Peyer's patch (tissue), 4 donors: ENCODE measurements around the gene FTCD. TPM values are rescaled to one million over a fixed set of nuclear protein-coding genes. Genes with fewer than 3 reads are reported as not detected.
"Not testable (repeated sequence)": the region's sequence is repeated elsewhere in the genome, so short reads cannot be mapped to it uniquely, and the experiment has no call there.

Source experiments
- DNase-seq, 3 donors: peaks; one replicate each; pipeline ENCODE4 v3.0.0-alpha.2; 2017 to 2019
- H3K27ac ChIP-seq, 4 donors: fragments of 200-600 bp; sonication (generic); one replicate each; pipeline ENCODE4 v1.5.1; 2016 to 2019
- H3K27me3 ChIP-seq, 2 donors: fragments of 200-600 bp; sonication (generic); one replicate each; pipeline ENCODE4 v1.5.1; 2019
- H3K36me3 ChIP-seq, 3 donors: fragments of 200-600 bp; sonication (generic); one replicate each; pipeline ENCODE4 v1.5.1; 2016 to 2019
- H3K4me1 ChIP-seq, 4 donors: fragments of 200-600 bp; sonication (generic); one replicate each; pipeline ENCODE4 v1.5.1; 2016 to 2019
- H3K4me3 ChIP-seq, 4 donors: fragments of 200-600 bp; sonication (generic); 1 replicate in 3 of 4; 2 replicates in 1 of 4; pipeline ENCODE4 v1.5.1; 2016 to 2019; ENCODE audit warnings: mild to moderate bottlenecking in 1 of 4
- H3K9me3 ChIP-seq, 4 donors: fragments of 200-600 bp; sonication (generic); one replicate each; pipeline ENCODE4 v1.5.1; 2016 to 2019; ENCODE audit warnings: mild to moderate bottlenecking in 1 of 4
- CTCF ChIP-seq, 6 experiments: fragments of 450-650 bp in 4 of 6; fragments of 200-600 bp in 2 of 6; sonication (generic) in 1 of 6; IDR thresholded peaks; one replicate each; pipeline ENCODE4 v1.5.1; 2017 to 2019; ENCODE audit warnings: antibody characterized with exemption in 6 of 6, mild to moderate bottlenecking in 3 of 6, moderate library complexity in 1 of 6
- POLR2A ChIP-seq, 2 donors: fragments of 450-650 bp; IDR thresholded peaks; one replicate each; pipeline ENCODE4 v1.5.1; 2017; ENCODE audit warnings: antibody characterized with exemption in 2 of 2, mild to moderate bottlenecking in 2 of 2, moderate library complexity in 2 of 2
- total RNA-seq, 4 donors: library from RNA; depleted of rRNA; stranded (reverse); fragments of >200 nt; gene quantifications; one replicate each; pipeline ENCODE4 v1.1.0, GENCODE V29; 2016

Gene FTCD
- total RNA-seq, 4 donors from 2014 or later, result 0.67 to 1.0 TPM; not detected in 2

GRCh38 chr21:46180778-46181391, 25.5 kb upstream of the FTCD start:
- no peaks in the 10 kb centered on the region for H3K36me3 ChIP-seq
- no peaks in the 10 kb centered on the region for H3K4me1 ChIP-seq
- no peaks in the 10 kb centered on the region for H3K9me3 ChIP-seq
- peak in 2 of 3 donors; percentile 10 to 42 for DNase-seq
- no peak overlapping the region for H3K27ac ChIP-seq
- no peak for TF ChIP-seq POLR2A (IDR thresholded peaks at IDR 0.05)
- TF ChIP-seq CTCF (IDR thresholded peaks at IDR 0.05), result no peak
- no peaks in the 10 kb centered on the region for H3K27me3 ChIP-seq
- H3K4me3 ChIP-seq, result no peak overlapping the region

- peak in 2 of 3 donors; percentile 7 to 15 for DNase-seq
- Histone ChIP-seq H3K4me3 (no peak overlapping the region), H3K27ac (no peak overlapping the region), H3K36me3 (no peaks in the 10 kb centered on the region), H3K27me3 (no peaks in the 10 kb centered on the region), H3K9me3 (no peaks in the 10 kb centered on the region), H3K4me1 (no peaks in the 10 kb centered on the region)
- TF ChIP-seq POLR2A (IDR thresholded peaks at IDR 0.05) (no peak), CTCF (IDR thresholded peaks at IDR 0.05) (no peak)
These were observed 24.8 kb upstream of the FTCD start for GRCh38 chr21:46180079-46180722.

GRCh38 chr21:46179708-46180078, 24.3 kb upstream of the FTCD start:
- TF ChIP-seq POLR2A (IDR thresholded peaks at IDR 0.05) (no peak), CTCF (IDR thresholded peaks at IDR 0.05) (no peak)
- no peaks in the 10 kb centered on the region for H3K4me1 ChIP-seq
- no peaks in the 10 kb centered on the region for H3K36me3 ChIP-seq
- H3K9me3 ChIP-seq, result no peaks in the 10 kb centered on the region
- DNase-seq, result peak in 2 of 3 donors; percentile 12 to 43
- H3K4me3 ChIP-seq, result no peak overlapping the region
- H3K27me3 ChIP-seq, result no peaks in the 10 kb centered on the region
- no peak overlapping the region for H3K27ac ChIP-seq

- H3K27me3 ChIP-seq, result no peaks in the 10 kb centered on the region
- peak in 2 of 3 donors; percentile 7 to 11 for DNase-seq
- H3K9me3 ChIP-seq, result no peaks in the 10 kb centered on the region
- no peak overlapping the region for H3K4me3 ChIP-seq
- H3K4me1 ChIP-seq, result no peaks in the 10 kb centered on the region
- TF ChIP-seq CTCF (IDR thresholded peaks at IDR 0.05), result no peak
- no peak for TF ChIP-seq POLR2A (IDR thresholded peaks at IDR 0.05)
- no peaks in the 10 kb centered on the region for H3K36me3 ChIP-seq
- H3K27ac ChIP-seq, result no peak overlapping the region
These were observed 23.6 kb upstream of the FTCD start for GRCh38 chr21:46178961-46179360.

GRCh38 chr21:46176443-46177129, 21.2 kb upstream of the FTCD start:
- H3K9me3 ChIP-seq, H3K27ac ChIP-seq, H3K27me3 ChIP-seq, H3K4me3 ChIP-seq, DNase-seq, H3K4me1 ChIP-seq, H3K36me3 ChIP-seq: not testable (repeated sequence)

- H3K4me3 ChIP-seq, result no peak overlapping the region
- TF ChIP-seq POLR2A (IDR thresholded peaks at IDR 0.05) (no peak), CTCF (IDR thresholded peaks at IDR 0.05) (no peak)
These were observed 18.2 kb upstream of the FTCD start for GRCh38 chr21:46173573-46173972.

More at GRCh38 chr21:46173573-46173972, 18.2 kb upstream of the FTCD start:
- Histone ChIP-seq H3K27ac (no peak overlapping the region), H3K9me3 (no peaks in the 10 kb centered on the region), H3K4me1 (no peaks in the 10 kb centered on the region), H3K36me3 (no peaks in the 10 kb centered on the region), H3K27me3 (no peaks in the 10 kb centered on the region)
- DNase-seq, result peak in 2 of 3 donors; percentile 9 to 33
